HG02938 (cell line): Measurements from ENCODE around the gene IL10RA.
"Not testable (repeated sequence)": the region's sequence is repeated elsewhere in the genome, so short reads cannot be mapped to it uniquely, and the experiment has no call there.

Experiments
- ATAC-seq: cut with Tn5 transposase; IDR thresholded peaks from one replicate; pipeline ENCODE4 v1.9.1; 2021; ENCODE audit warnings: mild to moderate bottlenecking, moderate library complexity; ENCODE audit not compliant: unreplicated experiment

The IL10RA gene

DNA sequence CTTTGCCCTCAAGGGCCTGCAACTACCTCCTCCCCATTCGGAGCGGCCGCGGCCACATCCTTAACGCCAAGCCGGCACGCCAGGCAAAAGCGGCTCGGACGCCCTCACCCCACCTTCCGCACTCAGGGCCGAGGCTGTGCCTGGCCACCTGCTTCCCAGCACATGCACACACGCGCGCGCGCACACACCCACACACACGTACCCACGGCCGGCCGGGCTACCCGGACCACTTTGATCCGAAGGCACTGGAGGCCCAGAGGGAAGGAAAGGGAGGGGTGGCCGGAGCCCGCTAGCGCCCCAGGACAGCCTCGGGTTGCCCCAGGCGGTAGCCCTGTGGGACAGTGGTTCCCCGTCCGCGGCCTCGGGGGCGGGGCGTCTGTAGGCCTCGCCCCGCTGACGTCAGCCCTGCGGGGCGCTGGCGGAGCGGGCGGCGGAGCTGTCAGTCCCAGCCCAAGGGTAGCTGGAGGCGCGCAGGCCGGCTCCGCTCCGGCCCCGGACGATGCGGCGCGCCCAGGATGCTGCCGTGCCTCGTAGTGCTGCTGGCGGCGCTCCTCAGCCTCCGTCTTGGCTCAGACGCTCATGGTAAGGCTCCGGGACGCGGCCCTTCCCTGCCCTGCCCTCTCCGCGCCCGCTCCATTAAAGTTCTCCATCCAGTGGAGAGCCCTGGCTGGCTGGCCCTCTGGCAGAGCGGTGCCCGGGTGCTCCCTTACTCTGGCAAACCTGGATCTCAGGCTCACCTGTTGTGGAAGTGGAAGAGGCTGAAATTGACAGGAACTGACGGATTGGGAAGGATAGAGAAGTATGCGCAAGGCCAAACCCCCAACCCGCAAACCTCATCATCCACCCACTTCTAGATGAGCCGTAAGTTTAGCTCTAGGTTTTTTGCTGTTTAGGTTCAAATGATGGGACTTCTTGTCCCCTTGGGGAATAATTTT is at the start of gene IL10RA:
TSS of gene IL10RA (plus strand) at position 442 of the 935 bp plus-strand sequence. CDS start at position 516, 74 bp downstream.
- peak; percentile 79 for ATAC-seq

- no peak for ATAC-seq
Observed at GRCh38 chr11:117936973-117937372, 49.2 kb upstream of the IL10RA start.

GRCh38 chr11:117940736-117941135 is 45.5 kb upstream of the IL10RA start:
- no peak for ATAC-seq

- no peak for ATAC-seq
Observed at GRCh38 chr11:117941163-117941707, 45.0 kb upstream of the IL10RA start.

DNA sequence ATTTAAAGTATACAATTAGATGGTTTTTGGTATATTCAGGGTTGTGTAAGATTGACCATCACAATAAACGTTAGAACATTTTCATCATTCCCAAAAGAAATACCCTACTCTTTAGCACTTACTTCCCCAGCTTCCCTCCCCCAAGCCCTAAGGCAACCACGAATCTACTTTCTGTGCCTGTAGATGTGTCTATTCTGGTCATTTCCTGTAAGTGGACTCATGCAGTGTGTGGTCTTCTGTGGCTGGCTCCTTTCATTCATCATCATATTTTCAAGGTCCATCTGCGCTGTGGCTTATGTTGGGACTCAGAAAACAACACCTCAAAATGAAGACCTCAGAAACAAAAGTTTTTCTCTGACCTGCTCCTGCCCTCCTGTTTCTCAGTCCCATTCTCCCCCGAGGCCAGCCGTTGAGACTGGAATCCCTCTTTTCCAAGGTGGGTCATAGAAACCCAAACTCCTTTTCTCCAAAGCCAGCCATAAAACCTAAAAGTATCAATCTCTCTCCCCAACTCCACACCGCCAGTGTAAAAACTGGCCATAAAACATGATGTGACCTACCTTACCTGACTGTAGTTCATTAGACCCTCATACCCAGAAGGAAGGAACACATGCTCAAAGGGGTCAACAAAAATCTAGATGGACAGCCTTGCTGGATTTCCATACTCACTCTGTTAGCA is 44.1 kb upstream of the IL10RA start:
- no peak for ATAC-seq

DNA sequence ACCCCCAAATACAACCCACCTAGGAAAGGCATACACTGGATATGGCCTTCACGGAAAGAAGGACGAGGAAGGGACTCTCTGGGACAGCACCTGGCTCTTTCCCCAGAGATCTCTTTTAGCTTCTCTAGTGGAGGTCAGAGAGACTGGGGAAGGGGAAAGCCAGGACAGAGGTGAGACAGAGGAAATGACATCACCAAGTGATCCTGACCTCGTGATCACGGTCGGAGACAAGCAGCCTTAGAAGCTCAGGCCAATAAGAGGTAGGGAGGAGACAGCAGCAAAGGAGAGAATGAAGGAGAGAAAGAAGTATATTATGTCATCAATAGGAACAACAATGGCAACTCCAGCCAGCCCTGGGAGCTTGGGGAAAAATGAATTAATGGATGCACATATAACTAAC is 41.6 kb upstream of the IL10RA start:
- no peak for ATAC-seq

GRCh38 chr11:117945047-117945810 is 41.0 kb upstream of the IL10RA start:
- ATAC-seq: no peak

- ATAC-seq: peak; percentile 14
Observed at GRCh38 chr11:117946156-117946841, 39.9 kb upstream of the IL10RA start.

DNA sequence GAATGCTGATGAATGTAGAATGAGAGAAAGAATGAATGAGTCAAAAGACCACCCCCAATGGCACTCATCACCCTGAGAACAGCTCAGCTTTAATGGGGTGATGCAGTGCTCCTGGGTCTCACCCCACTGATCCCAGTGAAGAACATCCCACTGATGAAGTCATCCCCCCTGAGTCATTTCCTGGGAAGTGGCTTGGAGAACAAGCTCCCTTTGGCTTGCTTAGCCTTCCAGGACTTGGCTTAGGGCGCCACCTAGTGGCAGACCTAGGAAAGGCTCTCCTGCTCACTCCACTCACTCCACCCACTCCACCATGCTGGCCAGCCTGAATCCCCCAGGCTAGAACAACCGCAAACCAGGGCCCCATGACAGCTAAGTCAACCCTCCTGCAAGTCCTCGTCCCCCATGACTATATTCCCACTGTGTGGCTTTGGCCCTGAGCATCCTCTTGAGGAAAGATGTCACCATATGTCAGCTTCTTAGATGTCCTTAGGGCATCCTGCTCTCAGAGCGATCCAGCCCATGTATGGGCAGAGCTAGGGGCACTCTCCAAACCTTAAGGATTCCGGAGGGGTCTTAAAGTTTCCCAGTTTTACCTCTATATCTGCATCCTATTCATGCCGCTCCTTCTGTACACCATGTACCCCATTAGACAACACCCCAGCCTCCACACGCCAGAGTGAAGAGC is 39.2 kb upstream of the IL10RA start:
- peak; percentile 56 for ATAC-seq

DNA sequence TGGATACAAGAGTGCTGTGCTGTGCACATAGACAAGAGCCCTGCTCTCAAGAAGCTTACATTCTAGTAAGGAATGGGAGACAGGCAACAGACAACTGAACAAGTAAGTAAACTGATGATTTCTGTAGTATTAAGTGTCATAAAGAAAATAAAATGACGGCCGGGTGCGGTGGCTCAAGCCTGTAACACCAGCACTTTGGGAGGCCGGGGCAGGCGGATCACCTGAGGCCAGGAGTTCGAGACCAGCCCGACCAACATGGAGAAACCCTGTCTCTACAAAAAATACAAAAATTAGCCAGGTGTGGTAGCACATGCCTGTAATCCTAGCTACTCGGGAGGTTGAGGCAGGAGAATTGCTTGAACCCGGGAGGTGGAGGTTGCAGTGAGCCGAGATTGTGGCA is 38.4 kb upstream of the IL10RA start:
- ATAC-seq: not testable (repeated sequence)

DNA sequence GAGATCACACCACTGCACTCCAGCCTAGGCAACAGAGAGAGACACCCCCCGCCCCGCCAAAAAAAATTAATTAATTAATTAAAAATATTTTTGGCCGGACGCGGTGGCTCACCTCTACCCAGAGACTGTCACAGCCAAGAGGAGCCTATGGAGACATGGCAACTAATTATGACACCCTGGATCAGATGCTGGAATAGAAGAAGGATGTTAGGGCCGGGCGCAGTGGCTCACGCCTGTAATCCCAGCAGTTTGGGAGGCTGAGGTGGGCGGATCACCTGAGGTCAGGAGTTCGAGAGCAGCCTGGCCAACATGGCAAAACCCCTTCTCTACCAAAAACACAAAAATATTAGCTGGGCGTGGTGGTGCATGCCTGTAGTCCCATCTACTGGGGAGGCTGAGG is 37.7 kb upstream of the IL10RA start:
- ATAC-seq: not testable (repeated sequence)

DNA sequence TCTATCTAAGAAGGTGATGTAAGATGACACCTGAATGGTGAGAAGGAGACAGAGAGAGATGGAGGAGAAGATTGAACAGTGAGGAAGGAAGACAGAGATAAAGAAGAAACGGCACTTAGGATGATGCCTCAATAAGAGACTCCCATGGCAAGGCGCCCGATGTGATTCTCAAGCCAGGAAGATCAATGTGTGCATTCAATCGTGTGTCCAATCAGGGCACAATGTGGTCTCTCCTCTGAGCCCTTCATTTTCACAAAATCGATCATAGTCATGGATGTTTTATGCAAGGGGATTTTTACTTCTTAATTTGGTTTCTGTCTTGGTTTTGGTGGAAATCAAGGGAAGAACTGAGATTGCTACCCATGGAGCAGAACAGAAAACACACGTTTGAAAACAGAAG is 37.1 kb upstream of the IL10RA start:
- ATAC-seq: no peak

GRCh38 chr11:117950301-117950700 is 35.9 kb upstream of the IL10RA start:
- no peak for ATAC-seq

GRCh38 chr11:117950993-117951961 is 34.9 kb upstream of the IL10RA start:
- no peak for ATAC-seq

- ATAC-seq: no peak
Observed at GRCh38 chr11:117953024-117953671, 33.0 kb upstream of the IL10RA start.

DNA sequence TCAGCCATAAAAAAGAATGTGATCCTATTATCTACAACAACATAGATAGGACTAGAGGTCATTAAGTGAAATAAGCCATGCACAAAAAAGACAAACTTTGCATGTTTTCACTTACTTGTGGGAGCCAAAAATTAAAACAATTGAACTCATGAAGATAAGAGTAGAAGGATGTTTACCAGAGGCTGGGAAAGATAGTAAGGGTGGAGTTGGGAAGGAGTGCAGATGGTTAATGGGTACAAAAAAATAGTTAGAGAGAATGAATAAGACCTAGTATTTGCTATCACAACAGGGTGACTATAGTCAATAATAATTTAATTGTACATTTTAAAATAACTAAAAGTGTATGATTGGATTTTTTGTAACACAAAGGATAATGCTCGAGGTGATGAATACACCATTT is 27.2 kb upstream of the IL10RA start:
- no peak for ATAC-seq

GRCh38 chr11:117959438-117960149 is 26.6 kb upstream of the IL10RA start:
- ATAC-seq: no peak

DNA sequence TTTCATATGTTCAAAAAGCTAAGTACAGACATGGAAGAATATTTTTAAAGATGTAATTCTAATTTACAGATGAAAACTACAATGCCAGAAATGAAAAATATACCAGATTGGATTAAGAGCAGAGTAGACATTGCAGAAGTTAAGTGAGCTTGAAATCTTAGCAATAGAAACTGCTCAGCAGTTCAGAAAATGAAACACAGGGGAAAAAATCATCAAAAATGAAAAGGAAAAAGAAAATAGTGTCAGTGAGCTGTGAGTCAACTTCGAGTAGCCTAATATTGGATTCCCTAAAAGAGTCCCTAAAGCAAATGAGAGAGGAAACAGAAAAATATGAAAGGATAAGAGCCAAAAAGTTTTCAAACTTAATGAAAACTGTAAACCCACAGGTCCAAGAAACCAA is 25.8 kb upstream of the IL10RA start:
- no peak for ATAC-seq
